Measurements from ENCODE around the gene COMMD1. TPM values are rescaled to one million over a fixed set of nuclear protein-coding genes. Genes with fewer than 3 reads are reported as not detected.

COMMD1 gene
- total RNA-seq, 4 donors from 2014 or later: 32.3 to 50.4 (median 44.2) TPM

- no peak for ATAC-seq
- H3K4me1 ChIP-seq: peaks cover 0 to 7% (median 0%) of the 10 kb centered on the region in 3 donors
- H3K27ac ChIP-seq: peak overlapping the region in 2 of 4 donors; percentile 37 to 40
- 50 to 57% methylated on average over 1 to 5 of the region's 5 CpGs for WGBS, 2 donors (ENCODE audit: low coverage in 1 of 2)
- TF ChIP-seq POLR2A (IDR thresholded peaks at IDR 0.05): no peak
- TF ChIP-seq POLR2AphosphoS5 (IDR thresholded peaks at IDR 0.05): no peak
- TF ChIP-seq CTCF (IDR thresholded peaks at IDR 0.05): no peak
- H3K4me3 ChIP-seq: no peak overlapping the region
- H3K27me3 ChIP-seq: no peaks in the 10 kb centered on the region
- H3K36me3 ChIP-seq: peaks cover 0 to 16% of the 10 kb centered on the region in 2 donors
- H3K9me3 ChIP-seq: peaks cover 0 to 3% (median 0%) of the 10 kb centered on the region in 3 donors
These were observed 32.4 kb downstream of the COMMD1 start for GRCh38 chr2:61937886-61938285.

DNA sequence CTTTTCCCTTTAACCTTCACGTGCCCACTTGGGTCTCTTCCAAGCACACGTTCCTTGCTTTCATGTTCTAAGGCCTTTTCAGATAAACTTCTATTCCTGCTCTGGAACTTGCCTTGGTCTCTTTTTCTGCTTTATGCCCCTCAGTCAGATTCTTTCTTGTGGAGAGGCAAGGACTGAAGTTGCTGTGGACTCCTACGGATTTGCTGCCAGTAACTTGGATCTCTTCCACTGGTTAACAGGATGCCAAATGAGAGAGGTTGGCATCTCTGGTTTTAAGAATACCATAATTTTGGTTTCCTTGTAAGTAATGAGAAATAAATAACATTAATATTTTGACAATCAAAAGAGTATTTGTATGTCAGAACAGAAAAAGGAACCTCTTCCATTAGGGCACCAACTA lies 33.0 kb downstream of the COMMD1 start:
- H3K27me3 ChIP-seq: no peaks in the 10 kb centered on the region
- no peak for ATAC-seq
- peaks cover 0 to 12% of the 10 kb centered on the region in 2 donors for H3K36me3 ChIP-seq
- H3K27ac ChIP-seq: peak overlapping the region in 3 of 4 donors; percentile 37 to 40 (median 40)
- H3K4me1 ChIP-seq: peaks cover 0 to 7% (median 0%) of the 10 kb centered on the region in 3 donors
- H3K4me3 ChIP-seq: no peak overlapping the region
- no peaks in the 10 kb centered on the region for H3K9me3 ChIP-seq
- TF ChIP-seq CTCF (IDR thresholded peaks at IDR 0.05) (no peak), POLR2AphosphoS5 (IDR thresholded peaks at IDR 0.05) (no peak), EP300 (IDR thresholded peaks at IDR 0.05) (no peak), POLR2A (IDR thresholded peaks at IDR 0.05) (no peak)
- WGBS, 2 donors (ENCODE audit: low coverage in 1 of 2): 44 to 46% methylated on average over 3 of the region's 3 CpGs

DNA sequence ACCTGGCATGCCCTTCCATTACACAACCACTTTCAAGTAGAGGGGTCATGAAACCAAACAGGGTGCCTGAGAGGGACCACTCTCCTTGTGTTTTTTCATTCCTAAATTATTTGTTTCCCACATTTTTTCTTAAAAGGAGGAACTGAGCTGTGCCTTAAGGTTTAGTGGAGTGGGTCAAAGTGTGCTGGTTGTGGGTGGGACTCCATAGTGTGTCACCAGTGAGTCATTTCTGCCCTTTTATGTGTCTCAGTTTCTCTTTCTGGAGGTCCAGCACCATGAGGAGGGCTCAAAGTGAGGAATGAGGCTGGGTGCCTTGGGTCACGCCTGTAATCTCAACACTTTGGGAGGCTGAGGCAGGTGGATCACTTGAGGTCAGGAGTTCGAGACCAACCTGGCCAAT lies 37.8 kb downstream of the COMMD1 start:
- Histone ChIP-seq H3K36me3 (no peaks in the 10 kb centered on the region), H3K4me1 (peaks cover 0 to 3% (median 0%) of the 10 kb centered on the region in 3 donors), H3K27me3 (no peaks in the 10 kb centered on the region), H3K4me3 (no peak overlapping the region), H3K9me3 (no peaks in the 10 kb centered on the region), H3K27ac (no peak overlapping the region)
- ATAC-seq: no peak
- WGBS, 2 donors (ENCODE audit: low coverage in 1 of 2): 80 to 100% methylated on average over 1 of the region's 2 CpGs
- no peak for TF ChIP-seq POLR2A (IDR thresholded peaks at IDR 0.05)
- TF ChIP-seq EP300 (IDR thresholded peaks at IDR 0.05): no peak
- no peak for TF ChIP-seq CTCF (IDR thresholded peaks at IDR 0.05)
- no peak for TF ChIP-seq POLR2AphosphoS5 (IDR thresholded peaks at IDR 0.05)

- Histone ChIP-seq H3K27me3 (no peaks in the 10 kb centered on the region), H3K4me3 (no peak overlapping the region), H3K9me3 (no peaks in the 10 kb centered on the region), H3K4me1 (peaks cover 3 to 5% (median 3%) of the 10 kb centered on the region in 3 donors), H3K27ac (no peak overlapping the region), H3K36me3 (no peaks in the 10 kb centered on the region)
- TF ChIP-seq CTCF (IDR thresholded peaks at IDR 0.05): no peak
- TF ChIP-seq POLR2A (IDR thresholded peaks at IDR 0.05): no peak
- no peak for TF ChIP-seq POLR2AphosphoS5 (IDR thresholded peaks at IDR 0.05)
- TF ChIP-seq EP300 (IDR thresholded peaks at IDR 0.05): no peak
- ATAC-seq: no peak
- WGBS, 2 donors (ENCODE audit: low coverage in 1 of 2): 56 to 60% methylated on average over 4 of the region's 4 CpGs
These were observed 41.2 kb downstream of the COMMD1 start for GRCh38 chr2:61946666-61947065.

GRCh38 chr2:61948661-61949457 lies 43.4 kb downstream of the COMMD1 start:
- H3K27ac ChIP-seq: no peak overlapping the region
- H3K4me1 ChIP-seq: peaks cover 3 to 5% (median 3%) of the 10 kb centered on the region in 3 donors
- WGBS, 2 donors (ENCODE audit: low coverage in 1 of 2): 77 to 85% methylated on average over 2 to 5 of the region's 5 CpGs
- no peaks in the 10 kb centered on the region for H3K36me3 ChIP-seq
- H3K4me3 ChIP-seq: no peak overlapping the region
- no peak for TF ChIP-seq POLR2A (IDR thresholded peaks at IDR 0.05)
- TF ChIP-seq POLR2AphosphoS5 (IDR thresholded peaks at IDR 0.05): no peak
- no peak for TF ChIP-seq CTCF (IDR thresholded peaks at IDR 0.05)
- H3K9me3 ChIP-seq: no peaks in the 10 kb centered on the region
- ATAC-seq: no peak
- no peaks in the 10 kb centered on the region for H3K27me3 ChIP-seq

All from gastroesophageal sphincter (tissue), 4 donors.